Urinary bladder (tissue), 4 donors: ENCODE measurements around the gene SCFD2. TPM values are rescaled to one million over a fixed set of nuclear protein-coding genes. Genes with fewer than 3 reads are reported as not detected.
"Not testable (repeated sequence)": the region's sequence is repeated elsewhere in the genome, so short reads cannot be mapped to it uniquely, and the experiment has no call there.

Experiments
- DNase-seq: peaks from one replicate; pipeline ENCODE4 v3.0.0-alpha.2; 2015; ENCODE audit errors: extremely low spot score
- H3K27ac ChIP-seq: one replicate; pipeline ENCODE4 v1.5.1; 2013; ENCODE audit warnings: low read depth, mild to moderate bottlenecking, moderate library complexity
- H3K36me3 ChIP-seq: one replicate; pipeline ENCODE4 v1.6.1; 2013; ENCODE audit warnings: mild to moderate bottlenecking, moderate library complexity; ENCODE audit not compliant: insufficient read depth
- H3K4me1 ChIP-seq: one replicate; pipeline ENCODE4 v1.6.1; 2013; ENCODE audit warnings: mild to moderate bottlenecking, moderate library complexity; ENCODE audit not compliant: insufficient read depth
- H3K4me3 ChIP-seq: one replicate; pipeline ENCODE4 v1.5.1; 2013; ENCODE audit warnings: low read depth, low read length
- WGBS: extraction: QIAGEN DNeasy Blood & Tissue Kit; methylation state at CpG from one replicate; pipeline ENCODE4 v1.1.7; 2013; 5-methylcytosine and 5-hydroxymethylcytosine counted together
- polyA plus RNA-seq: library from polyadenylated mRNA; stranded (reverse); fragments of 200-250 nt; gene quantifications from one replicate; pipeline ENCODE4 v1.2.3, GENCODE V29; 2013
- total RNA-seq: library from RNA; depleted of rRNA; stranded (reverse); fragments of >200 nt; gene quantifications from one replicate; pipeline ENCODE4 v1.2.3, GENCODE V29; 2014
- donor health status: healthy with polysubstance abuse.
- donor health status: healthy.

The SCFD2 gene
- total and polyA plus RNA-seq, 2 donors: 8.1 to 23.8 TPM

DNA sequence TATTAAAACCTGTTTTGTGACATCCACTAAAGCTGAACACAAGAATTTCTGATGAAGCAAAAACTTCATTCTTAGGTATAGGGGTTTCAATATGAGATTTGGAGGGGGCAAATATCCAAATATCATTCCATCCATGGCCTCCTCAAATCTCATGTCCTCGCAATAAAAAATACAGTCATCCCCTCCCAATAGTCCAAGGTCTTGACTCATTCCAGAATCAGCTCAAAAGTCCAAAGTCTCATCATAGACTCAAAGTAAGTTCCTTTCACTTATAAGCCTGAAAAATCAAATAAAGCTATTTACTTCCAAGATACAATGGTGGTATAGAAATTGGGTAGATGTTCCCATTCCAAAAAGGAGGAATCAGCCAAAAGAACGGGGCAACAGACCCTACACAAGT is 213.4 kb downstream of the SCFD2 start:
- Histone ChIP-seq H3K36me3 (no peaks in the 10 kb centered on the region), H3K27ac (no peak overlapping the region), H3K4me3 (no peak overlapping the region), H3K4me1 (no peaks in the 10 kb centered on the region)
- 96% methylated on average over 2 of the region's 2 CpGs for WGBS
- DNase-seq: no peak

DNA sequence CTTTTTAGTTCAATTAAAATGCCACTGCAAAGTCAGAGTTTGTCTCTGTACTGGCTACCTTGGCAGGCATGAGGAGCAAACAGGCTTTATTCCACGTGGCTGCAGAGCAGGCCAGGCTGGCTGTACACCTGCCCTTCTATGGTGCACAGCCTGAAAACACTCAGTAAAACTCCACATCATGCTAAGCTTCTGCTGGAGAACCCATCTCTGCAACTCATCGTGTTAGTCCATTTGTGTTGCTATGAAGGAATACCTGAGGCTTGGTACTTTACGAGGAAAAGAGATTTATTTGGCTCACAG is 214.4 kb downstream of the SCFD2 start:
- WGBS: 47% methylated on average over 3 of the region's 3 CpGs
- Histone ChIP-seq H3K4me1 (no peaks in the 10 kb centered on the region), H3K4me3 (no peak overlapping the region), H3K36me3 (no peaks in the 10 kb centered on the region), H3K27ac (no peak overlapping the region)
- DNase-seq: no peak

DNA sequence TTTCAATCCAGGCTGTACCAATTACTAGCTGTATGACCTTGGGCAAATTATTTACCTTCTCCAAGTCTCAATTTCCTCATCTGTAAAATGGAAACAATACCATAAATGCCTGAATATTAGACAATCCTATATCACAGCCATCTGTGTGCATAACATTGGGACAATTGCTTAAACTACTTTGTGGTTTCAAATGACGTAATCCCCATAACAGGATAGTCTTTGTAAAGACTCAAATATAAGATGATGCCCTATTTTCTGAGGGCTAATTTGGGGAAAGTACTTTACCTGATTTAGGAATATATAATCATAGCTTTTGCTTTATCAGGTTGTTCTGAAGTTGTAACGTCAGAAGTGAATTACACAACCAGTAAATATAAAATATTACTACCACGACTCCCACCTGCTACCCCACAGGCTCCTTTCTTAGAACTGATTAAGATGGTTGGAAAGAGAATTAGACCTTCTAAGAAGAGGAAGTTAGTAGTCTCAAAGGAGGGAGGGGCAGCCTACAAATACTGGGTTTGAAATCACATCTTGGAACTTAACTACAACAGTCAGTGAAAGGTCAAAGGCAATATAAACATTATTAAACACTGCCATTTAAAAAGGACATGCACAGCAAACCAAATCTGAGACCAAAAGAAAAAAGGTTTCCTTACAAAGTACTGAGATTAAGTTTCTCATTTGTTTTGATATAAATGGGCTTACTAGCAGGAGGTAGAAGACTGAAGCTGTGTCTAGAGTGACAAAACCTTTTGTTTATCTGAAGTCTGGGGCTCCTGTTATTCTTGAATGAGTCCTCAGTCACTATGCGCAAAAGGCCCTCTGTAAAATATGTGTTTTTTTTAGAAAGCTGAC is 215.0 kb downstream of the SCFD2 start:
- Histone ChIP-seq H3K27ac (no peak overlapping the region), H3K36me3 (no peaks in the 10 kb centered on the region), H3K4me3 (no peak overlapping the region), H3K4me1 (no peaks in the 10 kb centered on the region)
- WGBS: 65% methylated on average over 4 of the region's 4 CpGs
- DNase-seq: no peak

DNA sequence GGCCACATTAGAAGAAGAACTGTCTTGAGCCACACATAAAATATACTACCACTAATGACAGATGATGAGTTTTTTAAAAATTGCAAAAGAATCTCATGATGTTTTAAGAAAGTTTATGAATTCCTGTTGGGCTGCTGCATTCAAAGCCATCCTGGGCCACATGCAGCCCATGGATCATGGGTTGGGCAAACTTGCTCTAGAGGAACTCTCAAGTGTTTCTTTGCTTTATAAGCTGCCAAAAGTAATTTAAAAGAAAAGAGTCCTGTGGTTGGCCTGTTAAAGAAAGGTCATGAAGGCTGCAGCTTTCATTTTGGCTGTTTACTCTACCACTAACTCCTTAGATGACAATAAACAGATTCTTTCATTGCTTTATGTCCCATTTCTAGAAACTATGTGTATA is 218.2 kb downstream of the SCFD2 start:
- no peak for DNase-seq
- H3K4me1 ChIP-seq: no peaks in the 10 kb centered on the region
- H3K4me3 ChIP-seq: no peak overlapping the region
- no peak overlapping the region for H3K27ac ChIP-seq
- peaks cover 3% of the 10 kb centered on the region for H3K36me3 ChIP-seq

DNA sequence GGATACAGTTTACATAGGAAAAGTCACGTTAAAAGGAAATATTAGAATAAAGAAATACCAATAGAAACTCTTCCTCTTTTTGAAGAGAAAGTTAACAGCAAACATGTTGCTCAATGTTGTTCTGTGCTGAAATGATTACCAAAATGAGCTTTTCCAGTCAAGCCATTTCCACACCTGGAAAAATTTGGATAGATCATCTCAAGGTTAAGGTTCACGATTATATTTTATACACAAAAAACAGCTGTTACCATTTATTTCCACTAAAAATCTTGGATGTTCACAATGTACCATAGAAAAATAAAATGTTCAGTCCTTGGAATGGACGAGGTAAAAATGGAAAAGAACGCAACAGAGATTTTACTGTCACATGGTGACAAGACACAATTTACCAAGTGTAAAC is 218.7 kb downstream of the SCFD2 start:
- Histone ChIP-seq H3K36me3 (peaks cover 3% of the 10 kb centered on the region), H3K4me3 (no peak overlapping the region), H3K27ac (no peak overlapping the region), H3K4me1 (no peaks in the 10 kb centered on the region)
- DNase-seq: no peak
- 64% methylated on average over 4 of the region's 4 CpGs for WGBS

DNA sequence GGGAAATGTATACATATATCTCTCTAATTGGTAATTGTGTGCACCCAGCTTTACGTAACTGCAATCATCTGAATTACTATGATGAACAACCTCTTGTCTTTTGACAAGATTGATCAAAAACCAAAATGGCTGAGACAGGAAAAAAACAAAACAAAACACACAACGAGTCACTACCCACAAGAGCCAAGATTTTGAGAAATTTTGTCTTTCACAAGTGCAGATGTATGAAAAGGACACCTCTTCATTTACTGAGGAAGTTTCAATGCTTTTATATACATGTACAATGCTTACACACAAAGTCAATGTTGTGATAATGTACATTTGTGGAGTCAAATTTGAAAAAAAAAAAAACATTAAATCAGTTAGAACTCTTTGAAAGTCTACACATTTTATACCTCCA is 224.6 kb downstream of the SCFD2 start:
- Histone ChIP-seq H3K36me3 (peaks cover 3% of the 10 kb centered on the region), H3K27ac (no peak overlapping the region), H3K4me3 (no peak overlapping the region), H3K4me1 (no peaks in the 10 kb centered on the region)
- WGBS: 92% methylated on average over 2 of the region's 2 CpGs
- DNase-seq: no peak

DNA sequence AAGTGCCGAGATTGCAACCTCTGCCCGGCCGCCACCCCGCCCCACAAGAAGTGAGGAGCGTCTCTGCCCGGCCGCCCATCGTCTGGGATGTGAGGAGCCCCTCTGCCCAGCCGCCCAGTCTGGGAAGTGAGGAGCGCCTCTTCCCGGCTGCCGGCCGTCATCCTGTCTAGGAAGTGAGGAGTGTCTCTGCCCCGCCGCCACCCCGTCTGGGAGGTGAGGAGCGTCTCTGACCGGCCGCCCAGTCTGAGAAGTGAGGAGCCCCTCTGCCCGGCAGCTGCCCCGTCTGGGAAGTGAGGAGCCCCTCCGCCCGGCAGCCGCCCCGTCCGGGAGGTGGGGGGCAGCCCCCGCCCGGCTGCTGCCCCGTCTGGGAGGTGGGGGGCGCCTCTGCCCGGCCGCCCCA is 226.6 kb downstream of the SCFD2 start:
- 96% methylated on average over 32 of the region's 32 CpGs for WGBS
- not testable (repeated sequence) for DNase-seq, H3K27ac ChIP-seq, H3K4me1 ChIP-seq, H3K36me3 ChIP-seq, H3K4me3 ChIP-seq

DNA sequence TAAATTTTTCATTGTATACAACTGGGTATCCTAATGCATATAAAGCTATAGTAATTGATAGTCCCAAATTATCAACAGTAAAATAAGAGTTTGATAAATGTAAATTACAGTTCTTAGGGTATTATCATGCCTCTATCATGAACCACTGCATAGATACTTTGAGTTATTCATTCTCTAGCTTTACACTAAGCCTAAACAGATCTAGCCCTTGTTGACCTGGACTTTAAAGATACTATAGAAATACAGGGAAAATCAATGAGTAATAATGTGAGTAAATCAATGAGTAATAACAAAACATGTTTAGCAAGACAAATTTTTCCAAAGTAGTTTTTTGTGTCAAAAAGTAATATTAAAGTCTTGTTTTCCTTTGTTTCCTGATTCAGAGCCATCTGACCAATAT is 228.4 kb downstream of the SCFD2 start:
- Histone ChIP-seq H3K4me1 (no peaks in the 10 kb centered on the region), H3K27ac (no peak overlapping the region), H3K36me3 (no peaks in the 10 kb centered on the region), H3K4me3 (no peak overlapping the region)
- DNase-seq: no peak

DNA sequence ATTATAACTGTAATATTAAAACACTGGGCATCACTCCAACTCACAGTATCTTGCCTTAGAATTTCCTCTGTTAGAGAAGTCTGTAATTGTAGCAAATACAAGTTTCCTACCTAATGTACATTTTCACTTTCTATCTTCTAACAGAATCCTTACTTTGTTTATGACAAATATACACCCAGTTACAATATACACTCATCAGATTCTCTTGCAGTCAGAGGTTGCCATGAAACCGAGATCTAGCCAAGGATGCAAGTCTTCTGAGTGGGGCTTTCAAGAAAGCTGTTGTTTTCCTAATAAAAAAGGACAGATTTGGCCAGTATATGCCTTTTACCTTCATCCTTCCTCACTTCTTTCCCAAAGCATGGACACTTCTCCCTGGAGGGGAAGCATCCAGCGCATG is 228.9 kb downstream of the SCFD2 start:
- Histone ChIP-seq H3K4me1 (no peaks in the 10 kb centered on the region), H3K4me3 (no peak overlapping the region), H3K27ac (no peak overlapping the region), H3K36me3 (no peaks in the 10 kb centered on the region)
- 93% methylated on average over 2 of the region's 2 CpGs for WGBS
- no peak for DNase-seq

DNA sequence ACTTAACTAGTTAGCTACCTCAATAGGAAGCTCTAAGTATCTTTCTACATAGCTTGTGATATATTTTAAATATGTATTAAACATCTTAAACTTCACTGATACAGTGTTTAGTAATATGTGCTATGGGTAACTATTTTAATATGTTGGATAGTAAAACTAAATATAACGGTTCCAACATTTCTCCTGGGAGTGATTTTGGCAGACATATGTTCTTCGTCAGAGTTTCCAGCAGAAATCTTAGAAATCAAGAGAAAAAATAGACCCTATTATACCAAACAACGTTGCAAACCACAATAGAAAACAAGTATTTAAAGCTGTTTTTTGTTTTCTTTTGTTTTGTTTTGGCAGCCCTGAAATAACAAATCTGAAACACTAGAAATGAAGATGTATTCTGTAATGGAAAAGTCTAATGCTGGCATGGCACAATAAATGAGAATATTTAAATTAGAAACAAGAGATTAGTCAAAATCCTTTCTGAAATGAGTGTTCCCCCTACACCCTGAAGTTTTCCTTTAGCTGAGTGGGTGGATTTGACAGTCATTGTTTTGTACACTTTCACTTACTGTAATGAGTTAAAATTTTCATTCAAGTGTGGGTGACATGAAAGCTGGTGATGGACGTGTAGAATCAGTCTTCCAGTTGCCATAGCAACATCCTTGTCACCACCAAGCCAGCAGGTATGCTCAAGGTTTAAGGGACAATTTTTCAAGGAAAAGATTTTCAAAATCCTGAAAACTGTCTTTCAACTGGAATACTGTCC is 233.5 kb downstream of the SCFD2 start:
- H3K36me3 ChIP-seq: no peaks in the 10 kb centered on the region
- WGBS: 44% methylated on average over 4 of the region's 4 CpGs
- no peak for DNase-seq
- no peak overlapping the region for H3K27ac ChIP-seq
- no peaks in the 10 kb centered on the region for H3K4me1 ChIP-seq
- H3K4me3 ChIP-seq: no peak overlapping the region

DNA sequence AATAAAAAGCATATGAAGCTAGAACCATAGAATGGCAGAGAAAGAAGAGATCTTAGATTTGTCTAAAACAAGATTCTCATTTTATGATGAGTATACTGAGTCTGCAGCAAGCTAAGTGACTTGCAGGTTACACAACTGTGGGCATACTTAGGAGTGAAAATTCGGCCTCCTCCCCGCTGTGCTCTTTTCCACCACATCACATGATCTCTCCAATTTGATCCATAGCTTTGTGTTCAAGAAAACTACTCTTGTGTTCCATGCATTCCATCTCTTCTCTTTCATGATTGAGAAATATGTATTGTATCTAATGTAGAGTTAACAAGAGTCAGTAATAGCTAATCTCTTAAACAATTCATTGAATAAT is 234.3 kb downstream of the SCFD2 start:
- 89% methylated on average over 2 of the region's 2 CpGs for WGBS
- Histone ChIP-seq H3K4me1 (no peaks in the 10 kb centered on the region), H3K27ac (no peak overlapping the region), H3K4me3 (no peak overlapping the region), H3K36me3 (no peaks in the 10 kb centered on the region)
- DNase-seq: no peak

DNA sequence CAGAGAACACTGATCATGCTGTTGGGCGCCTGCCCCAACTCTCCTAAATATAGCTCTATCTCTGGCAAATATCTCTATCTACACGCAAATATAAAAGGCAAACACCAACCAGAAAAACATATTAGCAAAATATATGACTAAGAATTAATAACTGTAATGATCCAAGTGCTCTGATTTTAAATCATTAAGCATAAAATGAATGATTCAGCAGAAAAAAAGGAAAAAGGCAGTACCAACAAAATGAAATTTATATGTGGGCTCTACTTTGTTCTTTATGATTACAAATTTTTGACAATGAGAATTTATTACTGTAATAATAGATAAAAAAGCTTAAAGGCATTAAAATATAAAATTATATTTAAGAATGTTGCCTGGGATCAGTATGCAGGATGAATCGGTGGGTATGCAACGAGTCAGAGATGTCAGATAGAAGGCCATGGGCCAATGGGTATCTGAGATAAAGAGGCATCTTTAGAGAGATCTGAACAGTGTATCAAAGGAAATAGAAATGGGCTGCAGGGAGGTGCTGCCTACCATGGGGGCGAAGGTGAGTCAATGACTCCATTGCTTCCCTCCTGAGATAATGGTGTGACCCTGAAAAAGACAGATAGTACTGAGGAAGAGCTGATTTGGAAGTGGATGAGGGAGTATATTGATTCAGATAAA is 234.8 kb downstream of the SCFD2 start:
- H3K36me3 ChIP-seq: no peaks in the 10 kb centered on the region
- 90% methylated on average over 5 of the region's 5 CpGs for WGBS
- H3K4me3 ChIP-seq: no peak overlapping the region
- H3K4me1 ChIP-seq: no peaks in the 10 kb centered on the region
- DNase-seq: no peak
- no peak overlapping the region for H3K27ac ChIP-seq

DNA sequence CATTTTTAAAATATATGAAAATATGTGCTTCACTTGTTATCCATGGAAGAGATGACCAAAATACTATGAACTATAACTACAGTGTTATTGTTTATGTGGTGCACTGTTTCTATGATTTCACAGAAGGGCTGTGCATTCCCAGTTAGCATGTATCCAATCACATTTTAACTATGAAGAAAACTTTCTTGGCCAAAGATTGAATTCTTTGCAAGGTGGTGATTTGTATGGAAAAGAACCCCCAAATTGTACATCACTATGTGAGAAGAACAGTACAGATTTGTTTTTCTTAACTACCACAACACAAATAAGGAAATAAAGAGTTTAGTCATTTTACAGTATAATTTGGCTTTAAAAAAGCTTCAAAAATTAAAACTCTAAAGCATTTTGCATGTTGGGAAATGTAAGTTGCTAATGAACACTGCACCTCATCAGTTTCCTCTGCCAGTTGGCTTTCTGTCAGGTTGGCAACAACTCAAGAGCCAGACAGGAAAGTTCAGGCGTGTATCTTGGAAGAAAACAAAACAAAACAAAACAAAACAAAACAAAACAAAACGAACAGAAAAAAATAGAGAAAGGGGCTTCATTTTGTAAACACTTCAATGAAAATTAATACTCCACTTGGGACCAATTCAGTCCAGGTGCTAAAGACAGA is 237.0 kb downstream of the SCFD2 start:
- Histone ChIP-seq H3K4me1 (no peaks in the 10 kb centered on the region), H3K4me3 (no peak overlapping the region), H3K27ac (no peak overlapping the region), H3K36me3 (no peaks in the 10 kb centered on the region)
- 31% methylated on average over 2 of the region's 2 CpGs for WGBS
- DNase-seq: no peak

DNA sequence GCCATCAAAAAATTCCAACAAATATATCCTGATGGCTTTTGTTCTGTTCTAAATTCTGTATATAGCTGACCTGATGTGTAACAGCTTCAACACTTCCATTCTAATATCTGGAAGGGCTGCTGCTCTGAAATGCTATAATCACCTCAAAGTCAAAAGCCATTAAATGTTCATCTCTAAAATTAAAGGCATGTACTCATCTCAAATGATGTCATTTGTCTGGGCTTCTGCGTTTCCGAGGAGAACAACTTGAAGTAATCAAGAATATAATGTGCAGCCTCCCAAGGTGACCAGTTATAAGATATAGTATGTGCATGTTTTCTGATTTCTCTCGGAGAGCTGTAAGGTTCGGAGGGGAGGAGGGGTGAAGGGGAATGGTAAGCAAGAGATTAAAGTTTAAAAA is 237.6 kb downstream of the SCFD2 start:
- DNase-seq: no peak
- Histone ChIP-seq H3K36me3 (no peaks in the 10 kb centered on the region), H3K27ac (no peak overlapping the region), H3K4me3 (no peak overlapping the region), H3K4me1 (no peaks in the 10 kb centered on the region)
- WGBS: 81% methylated on average over 4 of the region's 4 CpGs
